Caco-2 (cell line): Measurements from ENCODE around the gene ST8SIA5. TPM values are rescaled to one million over a fixed set of nuclear protein-coding genes. Genes with fewer than 3 reads are reported as not detected.

Source experiments
- BruUV-seq: library from RNA; stranded (reverse); fragments of 400-500 nt; replicated peaks from 2 replicates; lab custom pipeline; 2021; lab: Mats Ljungman, UMichigan
- CTCF ChIA-PET: fragments of 300-600 bp; sonication (Branson Sonifier 250); formaldehyde crosslinking; loops from one replicate; lab custom pipeline; 2022; ENCODE audit warnings: antibody characterized with exemption; lab: Charles Lee
- POLR2A ChIA-PET: fragments of 300-600 bp; sonication (Branson Sonifier 250); formaldehyde crosslinking; loops from one replicate; lab custom pipeline; 2022; ENCODE audit warnings: antibody characterized with exemption; lab: Charles Lee
- DNase-seq, 2 experiments: peaks; one replicate each; pipeline versions ENCODE4 v3.0.0 to v3.0.0-alpha.2; 2020 to 2022
- H3K27me3 ChIP-seq: replicated peaks from 2 replicates; pipeline ENCODE4 v1.6.0; 2011; ENCODE audit warnings: low read length; ENCODE audit not compliant: control insufficient read depth, insufficient read depth
- H3K36me3 ChIP-seq: 2 replicates; pipeline ENCODE4 v1.5.1; 2011; ENCODE audit warnings: low read length; ENCODE audit not compliant: control insufficient read depth, insufficient read depth
- H3K4me1 ChIP-seq: fragments of 250-450 bp; sonication (Bioruptor Pico); 2 replicates; pipeline ENCODE4 v1.5.1; 2020; ENCODE audit warnings: mild to moderate bottlenecking
- H3K4me3 ChIP-seq: 2 replicates; pipeline ENCODE4 v1.5.1; 2011; ENCODE audit warnings: low read depth, mild to moderate bottlenecking, control low read depth, low read length
- H3K9me3 ChIP-seq: fragments of 250-450 bp; sonication (Bioruptor Pico); 2 replicates; pipeline ENCODE4 v1.5.1; 2020; ENCODE audit warnings: mild to moderate bottlenecking, moderate library complexity
- H3K27ac Mint-ChIP-seq: one replicate; pipeline ENCODE4 v1.8.0; 2022; ENCODE audit warnings: mixed read lengths; ENCODE audit not compliant: unreplicated experiment
- H3K27me3 Mint-ChIP-seq: one replicate; pipeline ENCODE4 v1.8.0; 2022; ENCODE audit warnings: mixed read lengths; ENCODE audit not compliant: insufficient read depth, unreplicated experiment
- H3K36me3 Mint-ChIP-seq: one replicate; pipeline ENCODE4 v1.8.0; 2022; ENCODE audit warnings: mild to moderate bottlenecking, mixed read lengths; ENCODE audit not compliant: insufficient read depth, unreplicated experiment
- H3K4me1 Mint-ChIP-seq: one replicate; pipeline ENCODE4 v1.8.0; 2022; ENCODE audit warnings: low read depth, mixed read lengths; ENCODE audit not compliant: unreplicated experiment
- H3K4me3 Mint-ChIP-seq: one replicate; pipeline ENCODE4 v1.8.0; 2022; ENCODE audit warnings: mild to moderate bottlenecking, moderate library complexity, mixed read lengths; ENCODE audit not compliant: unreplicated experiment
- H3K9me3 Mint-ChIP-seq: one replicate; pipeline ENCODE4 v1.8.0; 2022; ENCODE audit warnings: mixed read lengths; ENCODE audit not compliant: unreplicated experiment
- CTCF ChIP-seq, 2 experiments: fragments of 200-600 bp in 1 of 2; IDR thresholded peaks; 1 replicate in 1 of 2; 2 replicates in 1 of 2; pipeline versions ENCODE4 v1.5.1 to v1.8.0; 2011 to 2022; ENCODE audit warnings: antibody characterized with exemption in 1 of 2, control low read depth in 1 of 2, inconsistent platforms in 1 of 2, low read depth in 1 of 2, low read length in 1 of 2, mild to moderate bottlenecking in 1 of 2, moderate library complexity in 1 of 2; ENCODE audit not compliant: insufficient read depth in 1 of 2, severe bottlenecking in 1 of 2, unreplicated experiment in 1 of 2
- intact Hi-C: fragments of 100-400 bp; cut with micrococcal nuclease; formaldehyde crosslinking; loops from one replicate; pipeline ENCODE4 v1.10.0; 2022; ENCODE audit not compliant: unreplicated experiment
- total RNA-seq: library from RNA; stranded (reverse); gene quantifications from 2 replicates; pipeline ENCODE4 v1.2.3, GENCODE V29; 2022

ST8SIA5 gene
- total RNA-seq, 1 experiment from 2014 or later: not detected

- no peak for TF ChIP-seq CTCF (IDR thresholded peaks at IDR 0.05; ENCODE audit: insufficient read depth in 1 of 2, low read depth in 1 of 2, low read length in 1 of 2, severe bottlenecking in 1 of 2, unreplicated experiment in 1 of 2)
- Histone ChIP-seq H3K27me3 (no peaks in the 10 kb centered on the region), H3K4me3 (no peak overlapping the region), H3K9me3 (no peaks in the 10 kb centered on the region), H3K4me1 (no peaks in the 10 kb centered on the region), H3K36me3 (no peaks in the 10 kb centered on the region)
- intact Hi-C loops: no loop called here
- no peak for DNase-seq
- CTCF ChIA-PET: no interaction called here
- no peaks in the 10 kb centered on the region for H3K4me1 Mint-ChIP-seq
- peaks cover 14% of the 10 kb centered on the region for H3K27me3 Mint-ChIP-seq
- no peaks in the 10 kb centered on the region for H3K36me3 Mint-ChIP-seq
- no TSS peak for BruUV-seq
- H3K9me3 Mint-ChIP-seq: peaks cover 9% of the 10 kb centered on the region
- H3K27ac Mint-ChIP-seq: no peak overlapping the region
- no peak overlapping the region for H3K4me3 Mint-ChIP-seq
- POLR2A ChIA-PET: no interaction called here
These were observed 88.7 kb downstream of the ST8SIA5 start for GRCh38 chr18:46668135-46668534.

GRCh38 chr18:46663539-46663938, 93.3 kb downstream of the ST8SIA5 start:
- no peaks in the 10 kb centered on the region for H3K36me3 ChIP-seq
- Mint-ChIP-seq H3K4me3 (no peak overlapping the region), H3K9me3 (peaks cover 13% of the 10 kb centered on the region), H3K36me3 (no peaks in the 10 kb centered on the region), H3K4me1 (no peaks in the 10 kb centered on the region), H3K27ac (no peak overlapping the region), H3K27me3 (peaks cover 15% of the 10 kb centered on the region)
- CTCF ChIA-PET: no interaction called here
- H3K4me1 ChIP-seq: no peaks in the 10 kb centered on the region
- intact Hi-C loops: no loop called here
- TF ChIP-seq CTCF (IDR thresholded peaks at IDR 0.05; ENCODE audit: insufficient read depth in 1 of 2, low read depth in 1 of 2, low read length in 1 of 2, severe bottlenecking in 1 of 2, unreplicated experiment in 1 of 2): no peak
- BruUV-seq: no TSS peak
- H3K9me3 ChIP-seq: no peaks in the 10 kb centered on the region
- POLR2A ChIA-PET: no interaction called here
- DNase-seq: no peak
- no peaks in the 10 kb centered on the region for H3K27me3 ChIP-seq
- no peak overlapping the region for H3K4me3 ChIP-seq

- H3K27me3 ChIP-seq: no peaks in the 10 kb centered on the region
- H3K9me3 ChIP-seq: no peaks in the 10 kb centered on the region
- H3K4me3 ChIP-seq: no peak overlapping the region
- Mint-ChIP-seq H3K9me3 (peaks cover 13% of the 10 kb centered on the region), H3K4me3 (no peak overlapping the region), H3K36me3 (no peaks in the 10 kb centered on the region), H3K27me3 (peaks cover 13% of the 10 kb centered on the region), H3K27ac (no peak overlapping the region), H3K4me1 (no peaks in the 10 kb centered on the region)
- DNase-seq: peak; percentile 2 to 34
- no TSS peak for BruUV-seq
- CTCF ChIA-PET: interaction anchor here (0.6 kb wide), 1 partner anchor 488 kb away, joined by 3 read pairs; no protein-coding TSS in a partner anchor
- TF ChIP-seq CTCF (IDR thresholded peaks at IDR 0.05; ENCODE audit: insufficient read depth in 1 of 2, low read depth in 1 of 2, low read length in 1 of 2, severe bottlenecking in 1 of 2, unreplicated experiment in 1 of 2): no peak
- POLR2A ChIA-PET: no interaction called here
- H3K36me3 ChIP-seq: no peaks in the 10 kb centered on the region
- intact Hi-C loops: no loop called here
- no peaks in the 10 kb centered on the region for H3K4me1 ChIP-seq
These were observed 95.7 kb downstream of the ST8SIA5 start for GRCh38 chr18:46660957-46661749.
